Skin epidermis (tissue), 12 donors: ENCODE results near the gene CUL9.

Source experiments
- H3K27ac ChIP-seq, 21 experiments: fragments of 200-600 bp; sonication (generic) in 11 of 21; one replicate each; pipeline ENCODE4 v1.5.0; 2020; ENCODE audit warnings: mild to moderate bottlenecking in 3 of 21, inconsistent platforms in 2 of 21, moderate library complexity in 2 of 21
- H3K4me3 ChIP-seq, 7 experiments: fragments of 200-600 bp; sonication (generic) in 2 of 7; one replicate each; pipeline ENCODE4 v1.5.0; 2020; ENCODE audit warnings: inconsistent platforms in 2 of 7, mild to moderate bottlenecking in 2 of 7, moderate library complexity in 1 of 7

CUL9 gene

DNA sequence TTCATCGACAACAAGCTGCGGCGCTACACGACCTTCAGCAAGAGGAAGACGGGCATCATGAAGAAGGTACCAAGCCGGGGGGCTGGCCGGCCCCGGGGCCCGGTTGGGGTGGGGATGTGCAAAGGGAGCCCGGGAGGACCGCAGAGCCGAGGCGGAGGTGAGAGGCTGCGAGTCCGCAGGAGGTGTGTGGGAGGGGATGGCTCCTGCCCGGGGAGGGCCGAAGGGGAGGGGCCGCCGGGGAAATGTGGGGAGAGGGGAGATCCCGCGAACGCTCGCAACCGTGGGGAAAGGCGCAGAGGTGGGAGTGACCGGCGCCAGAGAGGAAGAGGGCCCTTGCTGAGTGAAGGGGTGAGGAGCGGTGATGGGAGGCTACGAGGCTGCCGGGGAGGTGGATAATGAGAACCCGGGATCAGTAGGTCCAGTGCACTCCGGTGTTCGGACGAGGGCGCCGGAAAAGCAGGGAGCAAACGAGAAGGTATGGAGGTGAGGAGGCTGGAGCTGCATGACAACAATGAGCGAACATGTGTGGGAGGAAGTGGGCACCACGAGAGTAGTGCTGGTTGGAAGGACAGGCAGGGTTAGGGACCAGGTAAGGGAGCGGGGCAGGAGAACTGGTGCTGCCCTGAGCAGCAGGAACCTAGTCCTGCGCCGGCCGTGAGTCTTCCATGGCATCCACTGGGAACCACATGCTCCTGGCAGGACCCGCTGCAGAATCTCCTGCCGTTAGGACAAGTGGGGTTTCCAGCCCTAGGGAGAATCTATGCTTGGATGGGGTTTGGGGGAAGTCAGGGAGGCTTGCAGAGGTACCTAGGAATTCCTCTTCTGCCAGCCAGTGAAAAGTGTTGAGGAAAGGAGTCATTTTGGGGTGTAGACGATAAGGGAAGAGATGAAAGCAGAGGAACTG is 9.6 kb upstream of the CUL9 start:
- Histone ChIP-seq H3K4me3 (peak overlapping the region; percentile 81 to 98 (median 88)), H3K27ac (peak overlapping the region; percentile 90 to 99 (median 95))

DNA sequence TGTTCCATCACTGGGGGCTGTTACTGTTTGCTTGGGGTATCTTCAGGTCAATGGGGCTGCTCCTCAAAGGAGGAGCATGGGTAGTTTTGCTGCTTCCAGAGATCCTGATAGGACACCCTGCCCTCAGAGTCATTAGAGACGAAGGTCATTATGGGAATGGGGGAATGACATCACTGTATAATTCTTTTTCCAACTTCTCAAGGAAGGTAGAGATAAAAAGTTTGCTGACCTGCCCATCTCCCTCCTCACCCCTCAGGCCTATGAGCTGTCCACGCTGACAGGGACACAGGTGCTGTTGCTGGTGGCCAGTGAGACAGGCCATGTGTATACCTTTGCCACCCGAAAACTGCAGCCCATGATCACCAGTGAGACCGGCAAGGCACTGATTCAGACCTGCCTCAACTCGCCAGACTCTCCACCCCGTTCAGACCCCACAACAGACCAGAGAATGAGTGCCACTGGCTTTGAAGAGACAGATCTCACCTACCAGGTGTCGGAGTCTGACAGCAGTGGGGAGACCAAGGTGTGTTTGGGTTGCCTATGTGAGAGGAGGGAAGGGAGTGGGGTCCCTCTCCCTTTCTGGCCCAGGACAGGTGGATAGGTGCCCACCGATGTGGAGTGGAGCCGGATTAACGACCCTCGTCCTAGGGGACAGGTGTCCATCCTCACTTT is 8.3 kb upstream of the CUL9 start:
- peak overlapping the region; percentile 35 to 98 (median 88) for H3K4me3 ChIP-seq
- H3K27ac ChIP-seq = peak overlapping the region in 20 of 21 experiments; percentile 73 to 99 (median 95)

GRCh38 chr6:43174263-43175112 is 7.5 kb upstream of the CUL9 start:
- H3K27ac ChIP-seq = peak overlapping the region in 20 of 21 experiments; percentile 73 to 99 (median 95)
- peak overlapping the region; percentile 33 to 98 (median 39) for H3K4me3 ChIP-seq

DNA sequence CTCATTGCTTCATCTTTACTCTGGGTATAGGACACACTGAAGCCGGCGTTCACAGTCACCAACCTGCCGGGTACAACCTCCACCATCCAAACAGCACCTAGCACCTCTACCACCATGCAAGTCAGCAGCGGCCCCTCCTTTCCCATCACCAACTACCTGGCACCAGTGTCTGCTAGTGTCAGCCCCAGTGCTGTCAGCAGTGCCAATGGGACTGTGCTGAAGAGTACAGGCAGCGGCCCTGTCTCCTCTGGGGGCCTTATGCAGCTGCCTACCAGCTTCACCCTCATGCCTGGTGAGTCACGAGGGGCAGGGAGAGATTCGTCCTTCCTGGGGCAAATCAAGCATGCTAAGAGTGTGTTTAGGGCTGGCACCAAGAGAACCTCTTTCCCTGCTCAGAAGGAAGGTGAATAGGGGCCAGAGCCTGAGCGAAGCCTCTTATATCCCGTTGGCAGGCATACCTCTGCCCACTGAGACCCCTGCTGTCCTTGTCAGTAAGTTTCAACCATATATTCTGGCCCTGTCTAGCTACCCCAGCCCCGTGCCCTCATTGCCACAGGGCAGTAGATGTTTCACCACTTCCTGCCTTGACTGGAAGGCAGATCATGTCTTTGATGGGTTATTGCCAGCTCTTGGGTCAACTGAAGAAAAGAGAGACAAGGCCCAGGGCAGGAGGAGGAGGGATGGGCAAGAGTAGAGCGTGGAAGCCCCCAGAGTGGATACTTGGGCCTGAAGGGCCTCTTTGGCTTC is 6.1 kb upstream of the CUL9 start:
- Histone ChIP-seq H3K4me3 (no peak overlapping the region), H3K27ac (peak overlapping the region in 15 of 21 experiments; percentile 2 to 98 (median 93))

DNA sequence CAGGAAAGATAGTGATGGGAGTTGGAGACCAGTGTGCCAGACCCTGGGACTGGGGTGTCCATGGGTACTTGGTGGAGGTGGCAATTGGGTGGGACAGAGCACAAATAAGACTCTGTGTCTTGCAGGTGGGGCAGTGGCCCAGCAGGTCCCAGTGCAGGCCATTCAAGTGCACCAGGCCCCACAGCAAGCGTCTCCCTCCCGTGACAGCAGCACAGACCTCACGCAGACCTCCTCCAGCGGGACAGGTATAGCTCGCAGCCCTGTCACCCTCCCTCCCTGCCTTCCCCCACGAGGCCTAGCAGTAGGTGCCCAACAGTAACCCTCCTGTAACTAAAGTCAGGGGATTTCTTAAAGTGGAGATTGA is 5.6 kb upstream of the CUL9 start:
- no peak overlapping the region for H3K4me3 ChIP-seq
- peak overlapping the region in 9 of 21 experiments; percentile 2 to 98 (median 88) for H3K27ac ChIP-seq

DNA sequence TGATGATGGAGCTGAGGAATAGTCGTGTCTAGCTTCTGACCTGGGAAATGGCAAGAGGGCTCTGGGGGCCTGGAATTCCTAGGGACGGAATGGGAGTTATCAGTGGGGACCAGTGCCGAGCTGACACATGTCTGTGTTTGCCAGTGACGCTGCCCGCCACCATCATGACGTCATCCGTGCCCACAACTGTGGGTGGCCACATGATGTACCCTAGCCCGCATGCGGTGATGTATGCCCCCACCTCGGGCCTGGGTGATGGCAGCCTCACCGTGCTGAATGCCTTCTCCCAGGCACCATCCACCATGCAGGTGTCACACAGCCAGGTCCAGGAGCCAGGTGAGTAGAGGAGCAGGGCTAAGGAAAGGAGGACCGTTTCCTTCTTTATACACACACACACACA is 3.8 kb upstream of the CUL9 start:
- no peak overlapping the region for H3K4me3 ChIP-seq
- H3K27ac ChIP-seq = no peak overlapping the region

- Histone ChIP-seq H3K4me3 (no peak overlapping the region), H3K27ac (peak overlapping the region in 2 of 21 experiments; percentile 13 to 16)
Observed at GRCh38 chr6:43178951-43179830, 2.8 kb upstream of the CUL9 start.

DNA sequence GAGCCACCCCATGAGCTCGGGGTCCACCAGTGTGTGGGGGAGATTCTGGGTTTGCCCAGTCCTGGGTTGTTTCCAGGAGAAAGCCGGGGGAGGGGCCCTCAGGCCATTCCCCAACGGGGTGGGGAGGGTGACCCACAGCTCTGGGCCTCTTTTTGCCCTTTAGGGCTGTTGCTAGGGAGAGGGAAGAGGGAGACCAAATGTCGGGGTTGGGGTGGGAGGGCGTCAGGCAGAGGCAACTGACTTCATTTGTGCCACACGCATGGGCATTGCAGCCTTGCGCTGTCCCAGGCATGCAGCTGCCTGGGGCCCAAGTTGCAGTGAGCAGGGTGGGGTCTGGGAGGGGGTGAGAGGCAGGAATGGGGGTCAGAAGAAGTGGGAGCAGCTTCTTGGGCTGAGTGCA is 1.9 kb upstream of the CUL9 start:
- Histone ChIP-seq H3K27ac (peak overlapping the region in 5 of 21 experiments; percentile 12 to 38 (median 21)), H3K4me3 (no peak overlapping the region)

- H3K27ac ChIP-seq = peak overlapping the region in 5 of 21 experiments; percentile 26 to 89 (median 80)
Observed at GRCh38 chr6:43180985-43181384, 1.0 kb upstream of the CUL9 start.

DNA sequence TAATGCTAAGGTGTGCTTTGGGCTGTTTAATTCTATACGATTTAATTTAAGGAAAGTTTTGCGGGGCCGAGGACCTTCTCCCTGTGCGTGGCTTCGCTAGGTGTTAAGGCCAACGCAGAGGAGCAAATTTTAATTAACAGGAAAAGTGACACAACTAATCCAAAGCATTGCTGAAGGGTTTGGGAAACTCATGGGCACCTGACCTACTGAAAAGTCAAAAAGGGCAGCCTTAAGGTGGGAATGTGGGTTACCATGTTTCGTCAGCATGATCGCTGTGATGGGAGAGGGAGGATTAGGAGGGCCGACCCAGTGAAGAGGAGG is 415 bp upstream of the CUL9 start:
- peak overlapping the region; percentile 50 to 76 (median 68) for H3K4me3 ChIP-seq
- peak overlapping the region in 20 of 21 experiments; percentile 39 to 90 (median 82) for H3K27ac ChIP-seq

More at GRCh38 chr6:43180985-43181384, 1.0 kb upstream of the CUL9 start:
- H3K4me3 ChIP-seq = no peak overlapping the region

- no peak overlapping the region for H3K4me3 ChIP-seq
Observed at GRCh38 chr6:43183441-43183840, 1.4 kb downstream of the CUL9 start.

DNA sequence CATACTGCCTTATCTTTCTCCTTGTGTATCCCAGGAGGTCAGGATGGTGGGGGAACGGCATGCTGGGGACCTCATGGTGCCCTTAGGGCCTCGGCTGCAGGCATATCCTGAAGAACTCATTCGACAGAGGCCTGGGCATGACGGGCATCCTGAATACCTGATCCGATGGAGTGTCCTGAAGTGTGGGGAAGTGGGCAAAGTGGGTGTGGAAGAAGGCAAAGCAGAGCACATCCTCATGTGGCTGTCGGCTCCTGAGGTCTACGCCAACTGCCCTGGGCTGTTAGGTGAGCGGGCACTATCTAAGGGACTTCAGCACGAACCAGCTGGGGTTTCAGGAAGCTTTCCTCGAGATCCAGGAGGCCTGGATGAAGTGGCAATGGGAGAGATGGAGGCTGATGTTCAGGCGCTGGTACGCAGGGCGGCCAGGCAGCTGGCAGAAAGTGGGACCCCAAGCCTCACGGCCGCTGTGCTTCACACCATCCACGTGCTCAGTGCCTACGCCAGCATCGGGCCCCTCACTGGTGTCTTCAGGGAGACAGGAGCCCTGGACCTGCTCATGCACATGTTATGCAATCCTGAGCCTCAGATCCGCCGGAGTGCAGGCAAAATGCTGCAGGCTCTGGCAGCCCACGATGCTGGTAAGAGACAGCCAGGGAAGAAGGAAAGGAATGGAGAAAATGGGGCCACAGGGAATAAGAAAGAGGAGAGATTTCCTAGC is 2.4 kb downstream of the CUL9 start:
- Histone ChIP-seq H3K27ac (peak overlapping the region in 5 of 21 experiments; percentile 15 to 73 (median 32)), H3K4me3 (no peak overlapping the region)

More at GRCh38 chr6:43183441-43183840, 1.4 kb downstream of the CUL9 start:
- H3K27ac ChIP-seq = peak overlapping the region in 2 of 21 experiments; percentile 5 to 32

DNA sequence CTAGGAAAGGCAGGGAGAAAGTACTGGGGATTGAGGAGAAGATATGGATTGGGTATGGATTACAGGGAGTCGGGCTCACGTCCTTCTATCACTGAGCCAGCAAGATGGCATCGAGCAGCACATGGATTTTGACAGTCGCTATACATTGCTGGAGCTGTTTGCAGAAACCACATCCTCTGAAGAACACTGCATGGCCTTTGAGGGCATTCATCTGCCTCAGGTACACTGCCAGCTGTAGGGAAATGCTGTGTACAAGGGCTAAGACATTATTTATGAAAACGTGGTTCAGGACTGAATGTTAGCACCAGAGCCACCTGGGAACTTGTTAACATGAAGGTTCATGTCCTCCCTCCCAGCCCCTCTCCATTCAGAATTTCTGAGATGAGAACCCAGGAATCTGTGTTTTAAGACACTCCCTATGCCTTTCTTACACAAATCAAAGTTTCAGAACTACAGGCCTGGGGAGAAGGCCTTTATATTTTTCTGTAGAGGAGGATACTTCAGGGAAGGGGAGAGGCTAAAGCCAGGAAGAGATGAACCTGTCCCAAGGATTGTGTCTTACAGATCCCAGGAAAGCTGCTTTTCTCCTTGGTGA is 3.5 kb downstream of the CUL9 start:
- no peak overlapping the region for H3K4me3 ChIP-seq
- H3K27ac ChIP-seq = peak overlapping the region in 9 of 21 experiments; percentile 2 to 83 (median 55)

DNA sequence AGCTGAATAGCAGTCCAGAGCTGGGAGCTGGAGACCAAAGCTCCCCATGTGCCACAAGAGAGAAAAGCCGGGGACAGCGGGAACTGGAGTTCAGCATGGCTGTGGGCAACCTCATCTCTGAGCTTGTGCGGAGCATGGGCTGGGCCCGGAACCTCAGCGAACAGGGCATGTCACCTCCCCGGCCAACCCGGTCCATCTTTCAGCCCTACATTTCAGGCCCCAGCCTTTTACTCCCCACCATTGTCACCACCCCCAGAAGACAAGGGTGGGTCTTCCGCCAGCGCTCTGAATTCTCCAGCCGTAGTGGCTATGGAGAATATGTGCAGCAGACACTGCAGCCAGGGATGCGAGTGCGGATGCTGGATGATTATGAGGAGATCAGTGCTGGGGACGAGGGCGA is 4.0 kb downstream of the CUL9 start:
- no peak overlapping the region for H3K4me3 ChIP-seq
- peak overlapping the region in 11 of 21 experiments; percentile 2 to 83 (median 55) for H3K27ac ChIP-seq

DNA sequence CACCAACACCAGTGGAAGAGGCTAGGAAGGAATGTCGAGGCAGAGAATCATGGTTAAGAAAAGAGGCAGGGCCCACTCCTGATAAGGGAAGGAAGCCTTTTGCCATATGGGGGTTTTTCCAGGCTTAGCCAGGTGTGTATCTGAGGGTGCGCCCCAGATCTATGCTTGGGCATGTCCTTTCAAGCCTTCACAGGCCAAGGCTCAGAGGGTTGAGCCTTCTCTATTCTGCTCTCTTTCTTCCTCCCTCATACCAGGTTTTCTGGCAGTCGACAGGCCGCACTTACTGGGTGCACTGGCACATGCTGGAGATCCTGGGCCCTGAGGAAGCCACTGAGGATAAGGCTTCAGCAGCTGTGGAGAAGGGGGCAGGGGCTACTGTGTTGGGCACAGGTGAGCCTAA is 4.7 kb downstream of the CUL9 start:
- H3K4me3 ChIP-seq = no peak overlapping the region
- H3K27ac ChIP-seq = peak overlapping the region in 14 of 21 experiments; percentile 9 to 83 (median 58)

DNA sequence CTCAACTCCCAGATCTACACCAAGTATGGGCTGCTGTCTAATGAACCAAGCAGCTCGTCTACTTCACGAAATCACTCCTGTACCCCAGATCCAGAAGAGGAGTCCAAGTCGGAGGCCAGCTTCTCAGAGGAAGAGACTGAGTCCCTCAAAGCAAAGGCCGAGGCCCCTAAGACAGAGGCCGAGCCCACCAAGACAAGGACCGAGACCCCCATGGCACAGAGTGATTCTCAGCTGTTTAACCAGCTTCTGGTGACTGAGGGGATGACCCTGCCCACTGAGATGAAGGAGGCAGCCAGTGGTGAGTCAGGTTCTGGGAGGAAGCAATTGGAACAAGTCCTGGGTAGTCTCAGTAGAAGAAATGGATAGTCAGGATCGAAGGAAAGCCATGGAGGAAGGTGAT is 5.8 kb downstream of the CUL9 start:
- peak overlapping the region in 4 of 21 experiments; percentile 13 to 83 (median 68) for H3K27ac ChIP-seq
- no peak overlapping the region for H3K4me3 ChIP-seq

DNA sequence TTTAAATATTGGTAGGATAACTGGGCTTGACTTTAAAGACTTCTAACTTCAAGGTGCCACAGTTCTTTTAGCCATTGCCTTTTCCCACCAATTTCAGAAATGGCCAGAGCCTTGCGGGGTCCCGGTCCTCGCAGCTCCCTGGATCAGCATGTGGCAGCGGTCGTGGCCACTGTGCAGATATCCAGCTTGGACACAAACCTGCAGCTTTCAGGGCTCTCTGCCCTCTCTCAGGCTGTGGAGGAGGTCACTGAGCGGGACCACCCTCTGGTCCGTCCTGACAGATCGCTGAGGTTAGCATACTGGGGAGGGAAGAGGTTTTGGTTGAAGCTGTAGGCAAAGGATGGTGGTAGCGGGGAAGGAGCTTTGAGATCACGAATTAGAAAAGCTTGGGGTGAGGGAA is 6.4 kb downstream of the CUL9 start:
- no peak overlapping the region for H3K27ac ChIP-seq

More for the DNA sequence above, 6.4 kb downstream of the CUL9 start:
- no peak overlapping the region for H3K4me3 ChIP-seq
